GM18861 (cell line): ENCODE data around the gene ANKUB1.
A peak's percentile ranks its signal among the peaks of the same experiment; 100 is the strongest.
"Not testable (repeated sequence)": the region's sequence is repeated elsewhere in the genome, so short reads cannot be mapped to it uniquely, and the experiment has no call there.

ENCODE experiments used
- ATAC-seq: cut with Tn5 transposase; IDR thresholded peaks from one replicate; pipeline ENCODE4 v1.9.1; 2021; ENCODE audit not compliant: unreplicated experiment

ANKUB1 gene, protein sequence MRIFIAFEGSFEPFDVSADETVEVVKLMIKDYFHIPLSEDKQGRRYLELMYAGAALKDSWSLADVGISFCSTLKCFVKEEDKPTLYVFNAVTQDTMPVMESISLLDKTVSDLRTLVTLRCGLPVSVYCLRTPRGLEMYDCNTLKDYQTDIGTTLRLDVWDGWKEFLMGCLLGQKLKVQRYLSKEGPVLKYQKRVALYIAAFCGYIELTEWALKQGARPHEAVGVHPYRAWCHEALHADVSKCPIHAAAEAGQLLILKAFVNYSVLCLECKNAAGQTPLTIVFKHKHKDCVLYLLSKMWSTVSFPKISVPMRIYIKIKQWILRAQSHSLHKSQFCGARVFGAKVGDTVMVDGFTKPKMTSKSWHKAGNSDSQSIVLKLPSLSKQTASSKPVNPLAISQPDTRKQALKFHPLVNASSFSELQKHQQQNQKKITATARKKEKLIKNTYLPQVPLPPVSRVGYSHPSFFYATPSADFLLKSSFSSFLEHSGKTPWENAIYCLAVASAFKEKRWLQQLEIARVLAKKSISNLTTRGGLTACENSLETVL

GRCh38 chr3:149792452-149793270 lies at the start of gene ANKUB1:
TSS of gene ANKUB1 (minus strand) at chr3:149792554. CDS start at chr3:149792366, 188 bp downstream.
- ATAC-seq, result no peak

DNA sequence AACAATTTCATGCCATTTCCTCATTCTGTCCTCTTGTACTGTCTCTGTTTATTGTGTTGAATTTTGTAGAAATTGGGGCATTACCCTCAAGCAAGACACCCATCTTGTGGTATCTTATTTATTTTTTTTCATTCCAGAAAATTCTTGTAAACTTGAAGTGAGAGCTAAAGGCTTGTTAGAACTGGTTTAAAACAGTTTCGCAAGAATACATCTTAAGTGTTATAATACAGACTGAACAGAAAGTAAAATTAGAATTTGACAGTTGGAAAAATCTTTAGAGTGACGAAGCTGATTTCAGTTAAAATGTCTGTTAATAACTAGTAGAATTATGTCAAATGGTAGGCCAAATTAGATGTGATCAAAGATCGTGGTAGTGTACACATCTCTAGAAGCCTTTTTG lies 47.5 kb upstream of the ANKUB1 start:
- no peak for ATAC-seq

- ATAC-seq, result not testable (repeated sequence)
Observed at GRCh38 chr3:149839469-149839868, 47.1 kb upstream of the ANKUB1 start.

DNA sequence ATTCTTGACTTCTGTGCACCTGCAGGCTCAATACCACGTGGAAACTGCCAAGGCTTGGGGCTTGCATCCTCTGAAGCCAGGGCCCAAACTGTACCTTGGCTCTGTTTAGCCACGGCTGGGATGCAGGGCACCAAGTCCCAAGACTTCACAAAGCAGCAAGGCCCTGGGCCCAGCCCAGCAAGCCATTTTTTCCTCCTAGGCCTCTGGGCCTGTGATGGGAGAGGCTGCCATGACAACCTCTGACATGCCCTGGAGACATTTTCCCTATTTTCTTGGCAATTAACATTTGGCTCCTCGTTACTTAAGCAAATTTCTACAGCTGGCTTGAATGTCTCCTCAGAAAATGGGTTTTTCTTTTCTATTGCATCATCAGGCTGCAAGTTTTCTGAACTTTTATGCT lies 46.1 kb upstream of the ANKUB1 start:
- not testable (repeated sequence) for ATAC-seq

DNA sequence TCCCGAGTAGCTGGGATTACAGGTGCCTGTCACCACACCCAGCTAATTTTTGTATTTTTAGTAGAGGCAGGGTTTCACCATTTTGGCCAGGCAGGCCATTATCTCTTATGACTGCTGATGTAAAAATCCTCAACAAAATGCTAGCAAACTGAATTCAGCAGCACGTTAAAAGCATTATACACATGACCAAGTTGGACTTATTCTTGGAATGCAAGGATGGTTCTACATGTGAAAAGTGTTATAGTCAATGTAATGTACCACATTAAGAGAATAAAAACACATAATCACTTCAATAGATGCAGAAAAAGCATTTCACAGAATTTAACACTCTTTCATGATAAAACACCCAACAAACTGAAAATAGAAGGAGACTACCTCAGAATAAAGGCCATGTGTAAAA lies 40.9 kb upstream of the ANKUB1 start:
- no peak for ATAC-seq

GRCh38 chr3:149832086-149832485 lies 39.7 kb upstream of the ANKUB1 start:
- no peak for ATAC-seq

DNA sequence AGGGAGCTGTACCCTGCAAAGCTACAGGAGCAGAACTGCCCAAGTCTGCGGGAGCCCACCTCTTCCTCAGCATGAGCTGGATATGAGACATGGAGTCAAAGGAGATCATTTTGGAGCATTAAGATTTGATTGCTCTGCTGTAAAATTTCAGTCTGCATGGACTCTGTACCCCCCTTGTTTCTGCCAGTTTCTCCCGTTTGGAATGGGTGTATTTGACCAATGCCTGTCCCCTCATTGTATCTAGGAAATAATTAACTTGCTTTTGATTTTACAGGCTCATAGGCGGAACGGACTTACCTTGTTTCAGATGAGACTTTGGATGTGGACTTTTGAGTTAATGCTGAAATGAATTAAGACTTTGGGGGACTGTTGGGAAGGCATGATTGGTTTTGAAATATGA lies 39.0 kb upstream of the ANKUB1 start:
- ATAC-seq, result no peak

- ATAC-seq, result no peak
Observed at GRCh38 chr3:149830902-149831301, 38.5 kb upstream of the ANKUB1 start.

DNA sequence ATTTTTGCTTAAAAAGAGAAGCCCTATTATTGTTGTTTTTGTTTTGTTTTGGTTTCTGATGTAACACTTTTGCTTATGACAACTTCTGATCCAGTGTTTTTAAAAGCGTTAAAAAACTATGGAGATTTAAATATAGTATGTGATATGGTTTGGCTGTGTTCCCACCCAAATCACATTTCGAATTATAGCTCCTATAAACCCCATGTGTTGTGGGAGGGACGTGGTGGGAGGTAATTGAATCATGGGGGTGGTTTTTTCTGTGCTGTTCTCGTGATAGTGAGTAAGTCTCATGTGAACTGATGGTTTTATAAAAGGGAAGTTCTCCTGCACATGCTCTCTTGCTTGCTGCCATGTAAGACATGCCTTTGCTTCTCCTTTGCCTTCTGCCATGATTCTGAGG lies 37.3 kb upstream of the ANKUB1 start:
- ATAC-seq, result not testable (repeated sequence)

GRCh38 chr3:149828390-149828789 lies 36.0 kb upstream of the ANKUB1 start:
- ATAC-seq, result no peak

- ATAC-seq, result no peak
Observed at GRCh38 chr3:149826636-149827035, 34.3 kb upstream of the ANKUB1 start.

DNA sequence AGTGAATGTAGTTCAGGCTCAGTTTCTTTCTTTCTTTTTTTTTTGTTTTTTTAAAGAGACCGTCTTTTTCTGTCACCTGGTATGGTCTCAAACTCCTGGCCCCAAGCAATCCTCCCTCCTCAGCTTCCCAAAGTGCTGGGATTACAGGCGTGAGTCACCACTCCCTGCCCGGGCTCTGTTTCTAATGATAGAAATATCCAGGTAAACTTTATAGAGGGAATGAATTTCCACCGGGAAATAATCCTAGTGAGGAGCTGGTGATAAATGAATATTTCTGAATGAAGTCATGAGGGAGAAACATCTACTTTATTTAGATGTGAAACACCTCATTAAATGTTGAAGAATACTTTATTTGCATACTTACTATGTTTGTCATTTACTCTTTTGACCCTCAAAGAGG lies 27.8 kb upstream of the ANKUB1 start:
- ATAC-seq, result no peak

DNA sequence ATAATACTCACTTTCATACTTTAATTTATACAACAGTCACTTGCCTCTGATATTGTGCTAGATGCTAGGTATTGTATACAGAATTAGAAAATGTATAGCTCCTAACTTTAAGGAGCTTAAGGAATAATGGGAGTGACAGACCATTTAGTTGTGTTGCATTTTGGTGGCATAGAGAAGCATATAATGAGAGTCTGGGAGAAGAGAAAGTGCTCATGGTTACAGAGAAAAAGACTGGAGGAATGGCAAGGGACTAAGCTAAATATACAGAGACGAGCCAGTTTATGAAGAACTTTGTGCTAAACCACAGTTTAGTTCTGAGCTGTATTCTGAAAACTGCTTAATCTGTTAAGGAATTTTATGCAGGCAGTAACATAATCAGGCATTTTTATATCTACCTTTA lies 27.1 kb upstream of the ANKUB1 start:
- ATAC-seq, result no peak

GRCh38 chr3:149816986-149817385 lies 24.6 kb upstream of the ANKUB1 start:
- ATAC-seq, result no peak

GRCh38 chr3:149816311-149816710 lies 24.0 kb upstream of the ANKUB1 start:
- no peak for ATAC-seq

- ATAC-seq, result no peak
Observed at GRCh38 chr3:149815728-149816127, 23.4 kb upstream of the ANKUB1 start.

DNA sequence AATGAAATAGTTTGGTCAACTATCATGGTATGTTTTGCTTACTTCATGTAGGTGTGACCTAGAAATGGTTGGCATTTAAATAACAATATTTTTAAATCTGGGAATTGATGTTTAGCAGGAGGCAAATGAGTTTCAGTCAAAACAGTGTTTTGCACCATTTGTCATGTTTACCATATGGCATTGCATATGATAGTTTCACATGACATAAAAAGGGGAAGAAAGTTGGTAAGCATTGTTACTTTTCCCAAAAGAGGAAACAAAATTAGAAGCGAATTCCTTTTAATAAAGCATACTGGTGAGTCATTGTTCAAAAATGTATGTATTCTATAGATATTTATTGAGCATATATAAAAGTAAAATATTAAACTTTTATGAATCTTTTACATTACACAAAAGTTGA lies 23.0 kb upstream of the ANKUB1 start:
- ATAC-seq, result no peak

- peak; percentile 6 for ATAC-seq
Observed at GRCh38 chr3:149813367-149814281, 21.3 kb upstream of the ANKUB1 start.

DNA sequence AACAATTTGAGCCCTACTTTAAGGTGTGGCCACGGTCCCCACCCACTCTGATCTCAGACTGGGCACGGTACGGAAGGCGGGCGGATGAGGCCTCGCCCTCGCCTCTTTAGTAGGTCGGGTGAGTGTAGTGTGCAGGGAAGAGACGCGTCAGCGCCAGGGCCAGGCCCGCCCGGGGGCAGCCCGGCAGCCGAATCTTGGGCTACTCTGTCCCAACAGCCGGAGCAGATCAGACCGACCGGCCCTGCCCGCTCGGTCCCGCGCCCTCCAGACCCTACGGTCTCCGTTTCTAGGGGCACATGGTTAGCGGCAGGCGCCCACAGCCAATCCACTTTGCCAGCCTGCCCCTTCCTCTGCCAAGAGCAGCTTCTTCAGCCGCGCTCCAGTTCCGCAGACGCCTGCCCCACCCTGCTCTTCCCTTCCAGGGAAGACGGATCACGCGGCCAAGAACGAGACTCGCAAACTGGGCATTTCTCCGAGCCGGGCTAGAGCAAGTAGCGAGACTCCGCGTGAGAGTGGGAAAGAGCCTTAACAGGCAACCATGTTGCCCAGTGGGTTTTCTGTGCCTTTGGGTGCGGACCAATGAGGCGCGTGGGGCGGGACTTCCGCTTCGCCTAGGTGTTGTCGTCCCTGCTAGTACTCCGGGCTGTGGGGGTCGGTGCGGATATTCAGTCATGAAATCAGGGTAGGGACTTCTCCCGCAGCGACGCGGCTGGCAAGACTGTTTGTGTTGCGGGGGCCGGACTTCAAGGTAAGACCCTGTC lies 20.4 kb upstream of the ANKUB1 start, which contains the start of gene RNF13:
TSS of gene RNF13 (plus strand) at position 610 of the 761 bp plus-strand sequence. CDS start 32,812 bp downstream, outside the sequence.
- ATAC-seq, result peak; percentile 81

DNA sequence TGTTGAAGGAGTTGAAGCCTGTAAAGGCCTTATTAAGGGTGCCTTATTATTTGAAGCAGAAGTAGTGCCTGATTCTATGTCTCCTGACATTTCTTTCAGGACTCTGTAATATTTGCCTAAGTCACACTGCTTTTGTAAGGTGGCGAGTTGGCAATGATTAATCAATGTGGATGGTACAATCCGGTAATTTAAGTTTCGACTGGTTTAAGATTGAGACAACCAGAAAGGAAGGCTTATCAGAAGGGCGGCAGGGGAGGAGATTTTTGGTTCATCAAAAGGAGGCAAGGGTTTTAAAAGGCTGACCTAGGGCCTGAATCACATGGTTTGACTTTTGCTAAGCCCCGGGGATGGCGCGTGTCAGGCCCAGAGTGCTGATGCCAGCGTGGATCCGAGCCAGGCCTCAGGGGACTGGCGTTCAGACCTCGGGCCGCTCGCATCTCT lies 19.8 kb upstream of the ANKUB1 start:
- ATAC-seq, result no peak
